PFSK-1 (cell line): ENCODE results near the gene PHACTR3.

Experiments
- FOXP2 ChIP-seq: optimal IDR thresholded peaks from 2 replicates; pipeline ENCODE3; 2011; ENCODE audit warnings: borderline replicate concordance, control low read depth, inconsistent platforms; ENCODE audit not compliant: insufficient read depth; ENCODE audit errors: extremely low read length, extremely low read depth
- POLR2AphosphoS5 ChIP-seq: IDR thresholded peaks from 2 replicates; pipeline ENCODE4 v1.6.1; 2012; ENCODE audit warnings: low read depth, mild to moderate bottlenecking, control low read depth, low read length, moderate library complexity
- REST ChIP-seq, 2 experiments: IDR thresholded peaks; 2 replicates each; pipeline versions ENCODE4 v1.6.1 to v1.8.0; 2011 to 2012; ENCODE audit warnings: low read depth in 2 of 2, low read length in 2 of 2, control low read depth in 1 of 2, inconsistent platforms in 1 of 2, mild to moderate bottlenecking in 1 of 2, moderate library complexity in 1 of 2; ENCODE audit not compliant: insufficient read depth in 1 of 2
- SIN3A ChIP-seq: IDR thresholded peaks from 2 replicates; pipeline ENCODE4 v1.6.1; 2012; ENCODE audit warnings: mild to moderate bottlenecking, low read length, moderate library complexity, borderline replicate concordance; ENCODE audit not compliant: insufficient read depth
- TAF1 ChIP-seq: IDR thresholded peaks from 2 replicates; pipeline ENCODE4 v1.6.1; 2012; ENCODE audit warnings: low read length, control low read depth, borderline replicate concordance; ENCODE audit not compliant: insufficient read depth

Gene PHACTR3

DNA sequence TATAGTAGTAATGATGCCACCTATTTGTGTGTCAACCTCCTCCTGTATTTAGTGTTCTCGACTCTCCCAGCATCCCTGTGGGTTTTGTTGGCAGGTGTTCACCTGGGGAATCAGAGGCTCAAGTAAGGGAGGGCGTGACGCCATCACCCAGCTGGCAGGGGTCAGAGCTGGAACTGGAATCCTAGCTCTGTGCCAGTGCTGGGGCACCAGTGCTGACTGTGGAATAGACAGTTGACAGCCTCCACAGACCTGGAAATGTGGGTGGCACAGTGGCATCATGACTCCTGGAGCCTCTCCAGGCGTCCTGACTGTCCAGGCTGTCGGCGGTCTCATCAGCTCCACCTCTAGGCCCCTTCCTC, 226.3 kb downstream of the PHACTR3 start:
- no peak for TF ChIP-seq SIN3A
- no peak for TF ChIP-seq POLR2AphosphoS5
- no peak for TF ChIP-seq TAF1
- TF ChIP-seq FOXP2 = no peak
- TF ChIP-seq REST (IDR thresholded peaks at IDR 0.05; ENCODE audit: insufficient read depth in 1 of 2, low read depth in 2 of 2, low read length in 2 of 2) = no peak

DNA sequence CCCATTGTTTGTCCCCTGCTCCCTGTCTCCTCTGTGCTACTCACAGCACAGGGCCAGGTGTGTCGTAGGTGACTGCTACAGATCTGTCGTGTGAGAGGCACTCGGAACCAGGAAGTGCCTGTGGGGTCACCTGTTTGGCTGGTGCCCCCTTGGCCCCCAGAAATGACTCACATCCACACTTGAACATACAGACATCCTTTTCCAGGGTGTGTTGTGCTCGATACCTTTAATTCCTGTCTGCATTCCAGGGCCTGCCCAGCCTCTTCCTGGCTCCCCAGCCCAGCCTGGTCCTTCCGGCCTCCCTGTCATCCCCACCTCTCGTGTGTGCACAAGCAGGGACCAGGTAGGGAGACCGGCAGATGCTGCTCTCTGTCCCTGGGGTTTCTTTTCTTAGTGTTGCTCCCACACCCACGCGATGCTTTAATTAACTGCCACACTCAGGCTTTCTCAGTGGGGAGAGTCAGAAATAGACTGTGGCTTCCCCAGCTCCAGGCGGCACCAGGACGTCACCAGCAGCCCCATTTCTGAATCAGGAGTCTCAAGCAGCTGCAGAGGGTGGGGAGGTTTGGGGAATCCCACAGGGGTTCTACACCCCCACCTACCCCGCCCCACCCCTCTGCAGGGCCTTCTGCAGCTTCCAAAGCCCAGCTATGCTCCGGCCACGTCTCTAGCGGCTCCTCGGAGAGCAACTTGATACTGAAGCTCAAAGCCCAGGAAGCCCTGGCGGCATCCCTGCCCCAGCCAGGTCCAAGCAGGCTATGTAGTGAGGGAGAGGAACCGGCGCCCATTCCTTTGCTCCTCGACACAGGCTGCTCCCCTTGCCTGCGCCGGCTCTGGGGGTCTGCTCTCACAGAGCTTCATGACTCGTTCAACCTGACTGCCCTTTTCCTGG, 226.9 kb downstream of the PHACTR3 start:
- TF ChIP-seq REST (IDR thresholded peaks at IDR 0.05; ENCODE audit: insufficient read depth in 1 of 2, low read depth in 2 of 2, low read length in 2 of 2) = no peak
- no peak for TF ChIP-seq TAF1
- TF ChIP-seq POLR2AphosphoS5 = no peak
- TF ChIP-seq FOXP2 = no peak
- TF ChIP-seq SIN3A = no peak

GRCh38 chr20:59831916-59832270, 227.6 kb downstream of the PHACTR3 start:
- TF ChIP-seq FOXP2 (no peak), SIN3A (no peak), POLR2AphosphoS5 (no peak), TAF1 (no peak), REST (IDR thresholded peaks at IDR 0.05; ENCODE audit: insufficient read depth in 1 of 2, low read depth in 2 of 2, low read length in 2 of 2) (no peak)

- TF ChIP-seq POLR2AphosphoS5 (no peak), SIN3A (no peak), REST (IDR thresholded peaks at IDR 0.05; ENCODE audit: insufficient read depth in 1 of 2, low read depth in 2 of 2, low read length in 2 of 2) (no peak), FOXP2 (no peak), TAF1 (no peak)
These were observed 228.3 kb downstream of the PHACTR3 start for GRCh38 chr20:59832406-59833363.
